GM12872 (cell line): ENCODE measurements around the gene TTC28.

ENCODE experiments used
- CTCF ChIP-seq: IDR thresholded peaks from 3 replicates; pipeline ENCODE4 v1.5.1; 2011; ENCODE audit warnings: low read depth, mild to moderate bottlenecking, low read length, moderate library complexity; ENCODE audit not compliant: insufficient read depth

Gene TTC28

GRCh38 chr22:28027453-28028448 lies 651.9 kb downstream of the TTC28 start:
- no peak for TF ChIP-seq CTCF

GRCh38 chr22:28025866-28026575 lies 653.6 kb downstream of the TTC28 start:
- TF ChIP-seq CTCF = no peak

- TF ChIP-seq CTCF = no peak
Observed at GRCh38 chr22:28025333-28025732, 654.3 kb downstream of the TTC28 start.

- TF ChIP-seq CTCF = no peak
Observed at GRCh38 chr22:28024422-28024888, 655.2 kb downstream of the TTC28 start.

GRCh38 chr22:28023774-28024173 lies 655.9 kb downstream of the TTC28 start:
- TF ChIP-seq CTCF = no peak

GRCh38 chr22:28023036-28023435 lies 656.6 kb downstream of the TTC28 start:
- TF ChIP-seq CTCF = no peak

DNA sequence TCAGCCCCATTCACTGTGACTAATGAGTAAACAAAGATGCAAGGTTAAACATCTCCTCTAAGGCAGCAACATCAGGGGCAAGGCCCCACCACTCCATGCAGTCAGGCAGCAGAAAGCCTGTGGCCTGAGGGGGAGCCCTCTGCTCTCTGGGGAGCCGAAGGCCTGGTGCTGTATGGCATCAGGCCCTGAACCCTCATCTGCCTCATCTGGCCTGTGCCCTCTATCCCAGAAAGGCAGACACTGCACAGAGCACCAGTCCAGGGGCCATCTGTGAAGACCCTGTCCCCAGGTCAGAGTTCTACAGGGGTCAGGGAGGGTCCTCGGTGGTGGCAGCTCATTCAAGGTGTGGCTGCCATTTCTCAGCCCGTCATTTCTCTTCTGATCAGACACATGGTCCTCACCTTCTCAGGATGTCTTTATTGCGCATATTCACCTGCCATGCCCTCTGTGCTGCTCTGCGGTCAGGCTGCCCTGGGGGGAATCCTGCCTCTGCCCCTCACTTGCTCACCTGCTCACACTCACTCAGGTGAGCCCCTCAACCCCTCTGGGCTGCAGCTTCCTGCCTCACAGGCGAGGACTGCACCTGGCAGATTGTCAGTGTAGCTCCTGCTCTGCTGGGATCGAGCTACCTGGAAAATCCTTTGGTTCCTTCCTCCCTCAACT lies 657.5 kb downstream of the TTC28 start:
- TF ChIP-seq CTCF = no peak
